Adipose tissue (tissue), 3 donors: ENCODE data around the gene FOXO3. TPM values are rescaled to one million over a fixed set of nuclear protein-coding genes. Genes with fewer than 3 reads are reported as not detected.
A peak's percentile ranks its signal among the peaks of the same experiment; 100 is the strongest.

ENCODE experiments used
- H3K27ac ChIP-seq: one replicate; pipeline ENCODE4 v1.5.1; 2013; ENCODE audit warnings: low read depth, low read length
- WGBS, 3 donors: extraction: QIAGEN DNeasy Blood & Tissue Kit; methylation state at CpG; one replicate each; pipeline ENCODE4 v1.1.7; 2013; 5-methylcytosine and 5-hydroxymethylcytosine counted together
- polyA plus RNA-seq, 3 donors: library from polyadenylated mRNA; stranded (reverse); fragments of 200-250 nt; gene quantifications; one replicate each; pipeline ENCODE4 v1.2.3, GENCODE V29; 2013
- donor health status: healthy with polysubstance abuse.
- donor health status: Bipolar disorder and iron deficiency.
- donor health status: healthy.

The FOXO3 gene
- polyA plus RNA-seq, 3 donors, result 23.2 to 30.3 (median 27.3) TPM

- H3K27ac ChIP-seq, result no peak overlapping the region
- WGBS, 3 donors, result 49 to 57% (median 54%) methylated on average over 4 of the region's 4 CpGs
Observed at GRCh38 chr6:108610957-108611586, 50.4 kb downstream of the FOXO3 start.

DNA sequence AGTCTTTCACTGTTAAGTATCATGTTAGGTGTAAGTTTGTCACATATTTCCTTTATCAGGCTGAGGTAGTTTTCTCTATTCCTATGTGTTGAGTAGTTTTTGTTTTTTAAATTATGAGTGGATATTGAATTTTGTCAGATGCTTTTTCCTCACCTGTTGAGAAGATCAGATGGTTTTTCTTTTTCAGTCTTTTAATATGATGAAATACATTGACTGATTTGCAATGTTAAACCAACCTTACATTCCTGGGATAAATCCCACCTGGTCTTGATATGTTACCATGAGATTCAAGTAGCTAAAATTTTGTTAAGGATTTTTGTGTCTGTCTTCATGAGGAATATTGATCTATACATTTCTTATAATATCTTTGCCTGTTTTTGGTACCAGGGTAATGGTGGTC lies 52.1 kb downstream of the FOXO3 start:
- no peak overlapping the region for H3K27ac ChIP-seq

GRCh38 chr6:108616544-108616943 lies 55.8 kb downstream of the FOXO3 start:
- H3K27ac ChIP-seq, result no peak overlapping the region
- 53 to 78% (median 56%) methylated on average over 3 of the region's 3 CpGs for WGBS, 3 donors

DNA sequence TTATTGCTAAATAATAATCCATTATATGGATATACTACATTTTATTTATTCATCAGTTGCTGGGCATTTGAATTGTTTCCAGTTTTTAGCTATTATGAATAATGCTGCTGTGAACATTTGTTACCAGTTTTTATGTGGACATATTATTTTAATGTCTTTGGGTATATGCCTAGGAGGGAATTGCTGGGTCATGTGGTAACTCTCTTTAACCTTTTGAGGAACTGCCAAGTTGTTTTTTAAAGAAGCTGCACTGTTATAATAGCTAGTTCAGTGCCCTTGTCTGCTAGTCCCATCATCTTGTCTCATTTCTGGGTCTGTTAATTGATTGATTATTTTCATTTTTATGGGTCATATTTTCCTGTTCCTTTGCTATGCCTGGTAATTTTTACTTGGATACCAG lies 56.3 kb downstream of the FOXO3 start:
- no peak overlapping the region for H3K27ac ChIP-seq

DNA sequence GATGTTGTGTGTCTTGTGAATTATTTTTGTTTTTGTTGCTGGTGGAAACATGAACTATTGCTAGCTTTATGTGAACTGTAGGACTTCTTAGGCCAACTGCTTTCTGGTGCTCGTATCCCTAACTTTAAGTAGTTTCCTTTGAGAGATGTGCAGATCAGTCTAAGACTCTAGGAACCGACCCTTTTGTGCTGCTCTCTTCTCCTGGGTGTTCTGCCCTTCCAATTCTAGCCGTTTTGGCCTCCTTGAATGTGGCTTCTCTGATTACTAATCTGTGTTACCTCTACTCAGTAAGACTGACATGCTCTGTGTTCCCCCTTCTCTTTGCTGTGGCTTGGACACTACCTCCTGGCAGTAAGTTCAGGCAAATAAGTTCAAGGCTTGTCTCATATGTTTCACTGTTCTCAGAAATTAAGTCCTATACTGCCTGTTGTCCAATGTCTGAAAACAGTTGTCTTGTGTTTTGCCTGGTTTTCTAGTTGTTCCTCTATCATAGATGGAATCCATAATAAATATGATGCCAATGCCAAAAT lies 58.0 kb downstream of the FOXO3 start:
- WGBS, 3 donors, result 75 to 78% (median 76%) methylated on average over 3 of the region's 3 CpGs
- no peak overlapping the region for H3K27ac ChIP-seq

- H3K27ac ChIP-seq, result no peak overlapping the region
- WGBS, 3 donors, result 56 to 82% (median 74%) methylated on average over 2 of the region's 2 CpGs
Observed at GRCh38 chr6:108619431-108620197, 58.9 kb downstream of the FOXO3 start.

- H3K27ac ChIP-seq, result no peak overlapping the region
Observed at GRCh38 chr6:108621117-108621516, 60.4 kb downstream of the FOXO3 start.

GRCh38 chr6:108622641-108623298 lies 62.1 kb downstream of the FOXO3 start:
- 45 to 77% (median 46%) methylated on average over 11 of the region's 11 CpGs for WGBS, 3 donors
- peak overlapping the region; percentile 15 for H3K27ac ChIP-seq

More at GRCh38 chr6:108621117-108621516, 60.4 kb downstream of the FOXO3 start:
- WGBS, 3 donors, result 79 to 87% (median 84%) methylated on average over 6 of the region's 6 CpGs

- 96 to 100% (median 97%) methylated on average over 1 of the region's 1 CpG for WGBS, 3 donors
- H3K27ac ChIP-seq, result no peak overlapping the region
Observed at GRCh38 chr6:108623995-108624394, 63.3 kb downstream of the FOXO3 start.

GRCh38 chr6:108625581-108625980 lies 64.9 kb downstream of the FOXO3 start:
- no peak overlapping the region for H3K27ac ChIP-seq

DNA sequence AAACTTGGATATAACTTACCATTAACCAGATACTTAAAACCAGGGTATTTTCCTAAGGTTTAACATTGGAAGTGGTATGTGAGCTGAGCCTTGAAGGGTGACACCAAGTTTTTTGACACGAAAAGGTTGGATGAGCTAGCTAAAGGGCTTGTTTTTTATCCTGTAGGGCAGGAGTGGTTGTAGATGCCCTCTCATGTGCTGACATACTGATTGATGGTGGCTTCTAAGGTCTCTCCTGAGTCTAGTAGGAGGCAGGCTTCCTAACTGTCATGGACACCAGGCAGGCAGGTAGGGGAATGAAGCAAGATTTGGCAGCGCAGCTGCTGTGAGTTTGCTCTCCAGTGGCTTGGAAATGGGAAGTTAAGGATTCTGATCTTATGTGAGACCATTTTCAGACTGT lies 66.1 kb downstream of the FOXO3 start:
- WGBS, 3 donors, result 83 to 98% (median 85%) methylated on average over 2 of the region's 2 CpGs
- H3K27ac ChIP-seq, result no peak overlapping the region

- no peak overlapping the region for H3K27ac ChIP-seq
- 51 to 72% (median 70%) methylated on average over 4 of the region's 4 CpGs for WGBS, 3 donors
Observed at GRCh38 chr6:108627692-108628550, 67.2 kb downstream of the FOXO3 start.

DNA sequence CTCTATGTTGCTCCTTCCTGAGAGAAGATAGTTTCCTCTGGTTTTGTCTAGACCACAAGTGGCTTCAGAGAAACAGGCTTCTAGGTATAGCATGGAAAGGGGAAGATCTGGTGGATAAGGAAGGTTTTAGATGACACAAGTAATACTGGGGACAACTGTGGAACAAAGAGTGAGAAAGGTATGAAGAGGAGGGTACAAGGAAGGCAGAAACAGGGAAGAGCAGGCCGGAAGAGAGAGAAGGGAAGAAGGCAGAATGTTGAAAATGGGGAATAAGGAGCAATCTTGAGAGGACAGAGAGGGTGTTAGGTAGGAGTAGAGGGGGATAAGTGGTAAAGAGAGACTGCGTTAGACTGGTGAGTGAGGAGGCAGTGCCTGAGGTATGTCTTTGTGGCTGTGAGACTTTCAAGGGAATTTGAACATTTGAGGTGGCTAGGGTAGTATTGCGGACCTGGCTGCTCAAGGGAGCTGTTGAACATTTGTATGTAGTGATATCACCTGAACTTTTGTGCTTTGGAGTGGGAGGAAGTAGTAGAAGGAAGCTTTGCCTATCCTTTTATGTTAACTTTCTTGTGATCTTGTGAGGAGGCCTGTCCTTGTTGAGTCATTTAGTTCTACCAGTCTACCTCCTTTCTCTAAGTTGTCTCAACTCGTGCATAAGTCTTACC lies 69.5 kb downstream of the FOXO3 start:
- 81 to 90% (median 86%) methylated on average over 4 of the region's 4 CpGs for WGBS, 3 donors
- H3K27ac ChIP-seq, result no peak overlapping the region

- H3K27ac ChIP-seq, result no peak overlapping the region
- 69 to 78% (median 76%) methylated on average over 5 of the region's 5 CpGs for WGBS, 3 donors
Observed at GRCh38 chr6:108632441-108632840, 71.7 kb downstream of the FOXO3 start.

DNA sequence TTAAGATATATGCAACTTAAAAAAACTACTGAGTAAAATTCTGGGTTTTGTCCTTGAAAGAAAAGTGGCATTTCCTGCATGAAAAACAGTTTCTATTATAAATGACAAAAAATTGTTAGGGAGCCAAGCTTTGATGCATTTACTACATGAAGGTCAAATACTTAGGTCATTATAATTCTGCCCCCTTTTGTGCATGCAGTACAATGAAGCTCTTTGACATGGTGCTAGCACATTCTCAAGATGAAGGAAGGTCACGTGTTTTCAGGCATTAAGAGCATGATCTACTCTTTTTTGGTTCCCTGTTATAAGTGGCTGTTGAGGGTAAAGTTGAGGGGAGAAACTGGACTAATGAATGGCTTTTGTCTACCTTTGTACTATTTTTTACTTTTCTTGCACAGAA lies 72.7 kb downstream of the FOXO3 start:
- H3K27ac ChIP-seq, result no peak overlapping the region
- 73 to 90% (median 76%) methylated on average over 1 of the region's 1 CpG for WGBS, 3 donors

- no peak overlapping the region for H3K27ac ChIP-seq
Observed at GRCh38 chr6:108635505-108636226, 74.9 kb downstream of the FOXO3 start.

GRCh38 chr6:108637963-108638362 lies 77.2 kb downstream of the FOXO3 start:
- WGBS, 3 donors, result 93 to 100% (median 100%) methylated on average over 1 of the region's 1 CpG
- H3K27ac ChIP-seq, result no peak overlapping the region

More at GRCh38 chr6:108635505-108636226, 74.9 kb downstream of the FOXO3 start:
- WGBS, 3 donors, result 54 to 65% (median 58%) methylated on average over 6 of the region's 6 CpGs
